GM18873 (cell line): ENCODE measurements around the gene CD27.

Source experiments
- ATAC-seq: cut with Tn5 transposase; IDR thresholded peaks from one replicate; pipeline ENCODE4 v1.9.1; 2021; ENCODE audit warnings: mild to moderate bottlenecking, moderate library complexity, moderate number of reproducible peaks; ENCODE audit not compliant: unreplicated experiment, low FRiP score

CD27 gene

GRCh38 chr12:6434205-6435140 lies 10.3 kb upstream of the CD27 start:
- no peak for ATAC-seq

DNA sequence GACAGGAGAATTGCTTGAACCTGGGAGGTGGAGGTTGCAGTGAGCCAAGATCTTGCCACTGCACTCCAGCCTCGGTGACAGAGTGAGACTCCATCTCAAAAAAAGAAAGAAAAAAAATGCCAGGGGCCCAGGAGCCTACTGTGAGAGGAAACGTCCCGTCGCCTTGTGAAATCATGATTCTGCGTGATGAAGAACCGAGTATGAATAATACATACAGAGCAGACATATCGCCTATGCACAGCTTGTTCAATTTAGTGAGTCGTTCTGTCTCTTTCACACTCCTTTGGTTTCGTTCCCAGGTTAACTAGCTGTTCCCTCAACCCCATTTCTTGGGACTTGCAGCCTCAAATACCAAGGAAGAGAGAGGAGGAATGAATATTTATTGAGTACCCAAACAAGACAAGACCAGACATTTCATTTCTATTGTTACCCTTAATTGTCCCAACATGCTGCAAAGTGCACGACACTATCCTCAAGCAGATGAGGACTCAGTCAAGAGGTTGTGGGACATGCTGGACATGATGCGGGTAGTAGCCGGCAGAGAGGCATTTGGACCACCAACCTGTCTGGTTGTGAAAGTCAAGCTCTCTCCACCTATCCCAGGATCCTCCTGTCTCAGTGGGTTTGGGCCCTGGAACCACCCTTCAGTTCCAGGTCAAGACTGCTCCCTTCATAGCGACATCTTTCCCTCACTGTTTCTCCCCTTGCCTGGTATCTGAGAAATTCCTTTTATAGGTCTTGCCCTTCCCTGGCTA lies 8.6 kb upstream of the CD27 start:
- ATAC-seq, result no peak

DNA sequence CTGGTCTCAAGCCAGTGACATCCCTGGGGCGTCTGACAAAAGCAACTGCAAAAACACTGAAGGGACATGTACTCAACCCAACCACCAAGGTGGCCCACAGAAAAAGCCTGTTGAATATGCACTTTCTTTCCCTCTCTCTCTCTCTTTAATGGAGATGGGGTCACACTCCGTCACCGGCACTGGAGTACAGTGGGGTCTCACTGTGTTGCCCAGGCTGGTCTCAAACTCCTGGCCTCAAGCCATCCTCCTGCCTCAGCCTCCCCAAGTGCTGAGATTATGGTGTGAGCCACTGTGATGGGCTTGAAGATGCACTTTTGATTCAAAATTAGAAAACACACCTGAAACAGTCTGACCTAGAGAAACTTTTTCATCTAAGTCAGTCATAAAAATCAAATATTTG lies 7.2 kb upstream of the CD27 start:
- ATAC-seq, result no peak

GRCh38 chr12:6438345-6438744 lies 6.4 kb upstream of the CD27 start:
- no peak for ATAC-seq

GRCh38 chr12:6440391-6440790 lies 4.4 kb upstream of the CD27 start:
- no peak for ATAC-seq

GRCh38 chr12:6442836-6443235 lies 1.9 kb upstream of the CD27 start:
- ATAC-seq, result no peak

GRCh38 chr12:6443361-6443983 lies 1.3 kb upstream of the CD27 start:
- ATAC-seq, result no peak

DNA sequence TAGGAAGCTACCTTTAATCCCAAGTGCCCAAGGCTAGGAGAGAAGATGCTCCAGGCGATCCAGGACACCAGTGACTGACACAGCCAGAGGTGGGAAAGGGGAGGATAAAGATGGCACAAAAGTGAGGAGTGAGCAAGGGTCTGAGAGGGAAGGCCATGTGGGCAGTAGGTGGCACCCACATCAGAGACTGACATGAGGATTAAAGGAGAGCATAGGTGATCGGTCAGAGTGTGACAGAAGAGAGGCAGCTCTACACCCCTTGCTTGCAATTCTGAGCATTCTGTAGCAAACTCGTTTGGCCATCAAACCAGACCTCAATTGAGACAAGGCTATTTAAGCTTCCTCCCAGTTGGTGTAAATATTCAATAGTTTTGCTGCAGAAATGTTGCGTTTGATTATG lies 724 bp upstream of the CD27 start:
- no peak for ATAC-seq

DNA sequence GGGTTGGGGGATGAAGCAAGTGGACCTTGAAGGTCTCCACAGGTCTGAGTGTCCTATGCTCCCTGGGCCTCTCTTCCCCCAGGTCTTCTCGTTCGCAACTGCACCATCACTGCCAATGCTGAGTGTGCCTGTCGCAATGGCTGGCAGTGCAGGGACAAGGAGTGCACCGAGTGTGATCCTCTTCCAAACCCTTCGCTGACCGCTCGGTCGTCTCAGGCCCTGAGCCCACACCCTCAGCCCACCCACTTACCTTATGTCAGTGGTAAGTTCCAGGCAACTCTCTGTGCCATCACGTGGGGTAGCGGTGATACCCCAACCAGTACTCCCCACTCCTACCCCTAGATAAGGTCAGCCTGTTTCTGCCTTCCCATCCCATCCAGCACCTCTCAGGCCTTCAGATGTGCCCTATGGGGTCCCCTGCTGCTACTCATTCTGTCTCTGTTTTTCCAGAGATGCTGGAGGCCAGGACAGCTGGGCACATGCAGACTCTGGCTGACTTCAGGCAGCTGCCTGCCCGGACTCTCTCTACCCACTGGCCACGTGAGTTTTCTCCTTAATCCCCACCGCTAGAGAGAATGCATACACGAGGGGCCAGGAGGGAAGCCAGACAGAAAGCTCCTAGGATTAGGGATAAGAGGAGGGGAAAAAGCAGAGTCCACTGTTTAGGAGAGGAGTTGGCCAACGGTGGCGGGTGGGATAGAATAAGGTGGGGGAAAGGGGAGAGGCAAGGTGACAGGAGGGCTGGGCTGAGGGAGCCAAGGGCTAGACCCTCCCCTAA lies 5.5 kb downstream of the CD27 start:
- no peak for ATAC-seq

DNA sequence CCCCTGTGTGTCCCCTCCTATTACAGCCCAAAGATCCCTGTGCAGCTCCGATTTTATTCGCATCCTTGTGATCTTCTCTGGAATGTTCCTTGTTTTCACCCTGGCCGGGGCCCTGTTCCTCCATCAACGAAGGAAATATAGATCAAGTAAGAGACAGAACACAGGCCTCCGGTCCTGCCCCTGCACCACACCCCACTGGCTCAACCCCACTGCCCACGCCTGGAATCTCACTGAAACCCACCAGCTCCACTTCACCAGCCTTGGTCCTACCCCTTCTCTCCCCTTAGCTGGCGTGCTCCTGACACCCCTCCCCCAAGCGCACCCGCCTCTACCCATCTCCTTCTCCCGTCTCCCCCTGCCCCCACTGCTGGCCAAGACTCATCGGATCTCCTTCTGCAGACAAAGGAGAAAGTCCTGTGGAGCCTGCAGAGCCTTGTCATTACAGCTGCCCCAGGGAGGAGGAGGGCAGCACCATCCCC lies 6.2 kb downstream of the CD27 start:
- ATAC-seq, result no peak

DNA sequence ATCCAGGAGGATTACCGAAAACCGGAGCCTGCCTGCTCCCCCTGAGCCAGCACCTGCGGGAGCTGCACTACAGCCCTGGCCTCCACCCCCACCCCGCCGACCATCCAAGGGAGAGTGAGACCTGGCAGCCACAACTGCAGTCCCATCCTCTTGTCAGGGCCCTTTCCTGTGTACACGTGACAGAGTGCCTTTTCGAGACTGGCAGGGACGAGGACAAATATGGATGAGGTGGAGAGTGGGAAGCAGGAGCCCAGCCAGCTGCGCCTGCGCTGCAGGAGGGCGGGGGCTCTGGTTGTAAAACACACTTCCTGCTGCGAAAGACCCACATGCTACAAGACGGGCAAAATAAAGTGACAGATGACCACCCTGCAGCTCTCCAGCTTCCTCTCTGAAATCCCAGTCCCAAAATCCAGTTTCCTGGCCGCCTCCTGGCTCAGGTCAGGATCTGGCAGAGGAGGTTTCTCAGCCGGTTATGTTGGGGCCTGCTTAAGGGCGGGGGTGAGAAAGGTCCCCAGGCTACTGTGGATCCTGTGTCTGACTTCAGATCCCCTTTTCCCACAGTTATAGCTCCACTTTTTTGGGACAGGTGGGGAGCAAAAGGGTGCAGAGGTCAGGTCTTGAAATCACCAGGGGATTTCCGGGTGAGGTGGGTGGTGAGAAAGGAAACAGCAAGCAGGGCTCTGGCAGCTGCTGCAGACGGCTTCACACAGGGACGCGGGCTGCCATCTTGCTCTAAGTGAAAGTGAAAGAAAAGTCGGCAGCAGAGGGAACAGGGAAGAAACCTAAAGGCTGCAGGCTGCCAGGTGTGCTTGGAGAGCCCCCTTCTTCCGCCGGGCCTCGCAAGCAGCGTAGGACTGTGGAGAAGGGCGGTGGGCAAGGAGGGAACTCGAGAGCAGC lies 6.8 kb downstream of the CD27 start, which contains the start of gene TAPBPL:
TAPBPL (plus strand) TSS at position 695 of the 897 bp plus-strand sequence. CDS start 207 bp downstream, outside the sequence.
- no peak for ATAC-seq

GRCh38 chr12:6452245-6452943 lies 7.6 kb downstream of the CD27 start:
- no peak for ATAC-seq

DNA sequence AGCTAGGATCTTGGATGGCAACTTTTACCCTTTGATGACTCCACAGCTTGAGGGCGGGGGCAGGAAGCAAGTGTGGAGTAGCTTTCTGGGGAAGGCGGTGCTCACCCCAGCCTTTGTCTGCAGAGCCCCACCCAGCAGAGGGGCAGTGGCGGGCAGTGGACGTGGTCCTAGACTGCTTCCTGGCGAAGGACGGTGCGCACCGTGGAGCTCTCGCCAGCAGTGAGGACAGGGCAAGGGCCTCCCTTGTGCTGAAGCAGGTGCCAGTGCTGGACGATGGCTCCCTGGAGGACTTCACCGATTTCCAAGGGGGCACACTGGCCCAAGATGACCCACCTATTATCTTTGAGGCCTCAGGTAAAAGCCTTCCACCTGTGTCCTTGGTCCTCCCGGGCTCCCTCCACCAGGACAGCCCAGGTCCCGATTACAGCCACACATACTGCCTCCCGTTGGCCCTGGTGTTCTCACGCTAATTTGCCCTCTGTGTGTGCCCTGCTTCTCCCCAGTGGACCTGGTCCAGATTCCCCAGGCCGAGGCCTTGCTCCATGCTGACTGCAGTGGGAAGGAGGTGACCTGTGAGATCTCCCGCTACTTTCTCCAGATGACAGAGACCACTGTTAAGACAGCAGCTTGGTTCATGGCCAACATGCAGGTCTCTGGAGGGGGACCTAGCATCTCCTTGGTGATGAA lies 8.3 kb downstream of the CD27 start:
- ATAC-seq, result no peak

DNA sequence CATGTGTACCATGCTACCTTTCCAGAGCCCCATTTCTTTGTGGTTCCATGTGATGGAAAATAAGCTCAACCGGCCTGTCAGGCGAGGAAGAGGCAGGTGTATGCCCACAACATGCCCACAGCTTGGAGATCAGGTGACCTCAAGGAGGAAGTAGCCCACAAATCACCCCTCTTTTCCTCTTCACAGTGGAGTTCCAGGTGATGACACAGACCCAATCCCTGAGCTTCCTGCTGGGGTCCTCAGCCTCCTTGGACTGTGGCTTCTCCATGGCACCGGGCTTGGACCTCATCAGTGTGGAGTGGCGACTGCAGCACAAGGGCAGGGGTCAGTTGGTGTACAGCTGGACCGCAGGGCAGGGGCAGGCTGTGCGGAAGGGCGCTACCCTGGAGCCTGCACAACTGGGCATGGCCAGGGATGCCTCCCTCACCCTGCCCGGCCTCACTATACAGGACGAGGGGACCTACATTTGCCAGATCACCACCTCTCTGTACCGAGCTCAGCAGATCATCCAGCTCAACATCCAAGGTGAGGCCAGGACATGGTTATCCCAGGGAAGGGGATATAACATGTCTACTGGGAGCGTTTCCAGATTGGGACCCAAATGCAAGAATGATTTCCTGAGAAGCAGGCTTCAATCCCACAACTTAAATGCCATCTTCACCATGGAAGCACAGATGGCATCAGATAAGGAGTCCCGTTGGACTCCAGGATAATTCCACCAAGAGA lies 12.6 kb downstream of the CD27 start:
- ATAC-seq, result no peak

- no peak for ATAC-seq
These were observed 13.7 kb downstream of the CD27 start for GRCh38 chr12:6458281-6459003.

- no peak for ATAC-seq
These were observed 14.2 kb downstream of the CD27 start for GRCh38 chr12:6459004-6459337.
